ENCODE results near the gene KRTAP10-3.
"Not testable (repeated sequence)": the region's sequence is repeated elsewhere in the genome, so short reads cannot be mapped to it uniquely, and the experiment has no call there.

GRCh38 chr21:44591801-44592130 is 33.2 kb upstream of the KRTAP10-3 start:
- not testable (repeated sequence) for TF ChIP-seq CTCF (IDR thresholded peaks at IDR 0.05); ZFX (IDR thresholded peaks at IDR 0.05; ENCODE audit: borderline replicate concordance)
